GM12864 (cell line): ENCODE results near the gene NR5A2.

Source experiments
- DNase-seq: peaks from one replicate; pipeline ENCODE4 v3.0.0-alpha.2; 2011; ENCODE audit warnings: low read depth
- H3K4me3 ChIP-seq: 2 replicates; pipeline ENCODE4 v1.5.1; 2011; ENCODE audit warnings: mild to moderate bottlenecking, low read depth, low read length, control low read depth
- TF ChIP-seq, protein P1 (sequence below): IDR thresholded peaks from 2 replicates; pipeline ENCODE4 v1.5.1; 2011; ENCODE audit warnings: low read depth, mild to moderate bottlenecking, moderate library complexity, low read length, control low read depth, inconsistent platforms; ENCODE audit errors: missing control alignments

NR5A2 gene

DNA sequence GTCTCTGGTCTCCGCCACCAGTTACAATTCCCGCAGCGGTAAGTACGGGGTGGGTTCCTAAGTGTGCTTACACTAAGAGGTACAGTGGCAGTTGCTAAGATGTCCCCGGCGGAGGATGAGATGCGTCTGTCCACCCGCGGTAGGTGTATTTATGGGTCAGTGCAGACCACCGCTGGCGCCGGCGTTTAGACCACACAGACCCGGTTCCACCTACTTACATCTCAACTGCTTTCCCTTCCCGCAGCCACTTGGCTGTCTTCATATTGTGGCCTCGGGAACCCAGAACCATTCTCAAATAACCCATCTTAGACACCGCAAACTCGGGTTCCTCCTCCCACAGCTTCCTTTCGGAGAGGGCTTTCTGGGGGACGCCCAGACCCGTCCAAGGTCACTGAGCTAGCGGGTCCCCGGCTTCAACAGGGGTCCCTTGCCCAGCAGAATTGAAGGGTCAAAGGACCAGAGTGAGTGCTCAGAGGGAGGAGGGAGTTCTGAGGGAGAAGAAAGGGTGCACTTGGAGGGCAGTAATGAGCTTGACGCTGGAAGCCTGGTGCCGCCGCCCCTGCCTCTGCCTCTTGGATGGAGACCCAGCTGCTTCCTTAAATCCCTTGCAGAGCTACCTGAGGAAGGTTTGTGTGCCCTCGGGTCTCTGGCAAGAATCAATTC, 8.6 kb downstream of the NR5A2 start:
- H3K4me3 ChIP-seq: no peak overlapping the region
- TF ChIP-seq, protein P1, sequence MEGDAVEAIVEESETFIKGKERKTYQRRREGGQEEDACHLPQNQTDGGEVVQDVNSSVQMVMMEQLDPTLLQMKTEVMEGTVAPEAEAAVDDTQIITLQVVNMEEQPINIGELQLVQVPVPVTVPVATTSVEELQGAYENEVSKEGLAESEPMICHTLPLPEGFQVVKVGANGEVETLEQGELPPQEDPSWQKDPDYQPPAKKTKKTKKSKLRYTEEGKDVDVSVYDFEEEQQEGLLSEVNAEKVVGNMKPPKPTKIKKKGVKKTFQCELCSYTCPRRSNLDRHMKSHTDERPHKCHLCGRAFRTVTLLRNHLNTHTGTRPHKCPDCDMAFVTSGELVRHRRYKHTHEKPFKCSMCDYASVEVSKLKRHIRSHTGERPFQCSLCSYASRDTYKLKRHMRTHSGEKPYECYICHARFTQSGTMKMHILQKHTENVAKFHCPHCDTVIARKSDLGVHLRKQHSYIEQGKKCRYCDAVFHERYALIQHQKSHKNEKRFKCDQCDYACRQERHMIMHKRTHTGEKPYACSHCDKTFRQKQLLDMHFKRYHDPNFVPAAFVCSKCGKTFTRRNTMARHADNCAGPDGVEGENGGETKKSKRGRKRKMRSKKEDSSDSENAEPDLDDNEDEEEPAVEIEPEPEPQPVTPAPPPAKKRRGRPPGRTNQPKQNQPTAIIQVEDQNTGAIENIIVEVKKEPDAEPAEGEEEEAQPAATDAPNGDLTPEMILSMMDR: no peak
- DNase-seq: no peak

DNA sequence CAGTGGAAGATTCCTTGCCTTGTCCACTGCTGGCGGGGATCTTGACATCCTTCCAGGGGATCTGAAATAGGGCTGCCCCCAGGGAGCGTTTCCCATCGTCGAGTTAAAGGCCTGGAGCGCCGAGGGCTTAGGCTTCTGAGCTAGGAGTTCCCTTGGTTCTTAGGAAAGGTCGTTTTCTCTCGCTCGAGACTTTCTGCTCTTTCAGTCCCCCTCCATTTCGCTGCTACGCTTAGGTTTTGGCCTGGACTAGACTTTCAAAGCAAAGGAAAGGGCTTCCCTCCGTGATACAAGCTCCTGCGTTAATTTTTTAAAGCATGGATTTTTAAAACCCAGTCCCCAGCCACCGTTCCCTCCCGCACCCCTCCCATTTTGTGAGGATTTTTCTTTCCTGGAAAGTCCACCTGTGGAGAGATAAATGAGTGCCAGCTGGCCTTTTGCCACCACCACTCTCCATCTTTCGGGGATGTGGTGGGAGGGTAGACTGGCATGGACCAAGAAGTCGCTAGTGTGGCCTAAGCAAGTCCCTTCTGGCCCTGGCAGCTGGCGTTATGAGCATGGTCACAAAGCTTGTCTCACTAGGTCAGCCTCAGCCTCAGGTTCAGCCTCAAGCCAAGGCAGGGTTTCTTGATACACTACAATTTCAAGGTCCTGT, 9.2 kb downstream of the NR5A2 start:
- no peak overlapping the region for H3K4me3 ChIP-seq
- TF ChIP-seq, protein P1: no peak
- DNase-seq: no peak

DNA sequence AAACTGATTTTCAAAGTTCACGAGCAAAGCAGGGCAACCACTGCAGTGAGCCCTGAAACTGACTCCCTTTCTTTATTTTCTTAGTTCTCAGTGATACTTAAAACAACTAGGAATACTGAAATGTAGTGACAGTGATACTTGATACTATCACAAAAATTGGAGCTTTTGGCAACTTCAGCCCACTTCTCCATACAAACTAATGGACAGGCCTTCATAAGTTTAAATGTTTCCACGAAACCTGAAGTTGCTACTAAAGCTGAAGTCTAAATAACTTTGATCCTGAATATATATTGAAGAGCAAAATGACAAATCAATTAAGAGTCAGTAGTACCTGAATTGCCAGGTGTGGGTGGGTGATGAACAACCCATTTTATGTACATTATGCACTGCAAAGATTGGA, 10.0 kb downstream of the NR5A2 start:
- DNase-seq: no peak
- H3K4me3 ChIP-seq: no peak overlapping the region
- TF ChIP-seq, protein P1: no peak

DNA sequence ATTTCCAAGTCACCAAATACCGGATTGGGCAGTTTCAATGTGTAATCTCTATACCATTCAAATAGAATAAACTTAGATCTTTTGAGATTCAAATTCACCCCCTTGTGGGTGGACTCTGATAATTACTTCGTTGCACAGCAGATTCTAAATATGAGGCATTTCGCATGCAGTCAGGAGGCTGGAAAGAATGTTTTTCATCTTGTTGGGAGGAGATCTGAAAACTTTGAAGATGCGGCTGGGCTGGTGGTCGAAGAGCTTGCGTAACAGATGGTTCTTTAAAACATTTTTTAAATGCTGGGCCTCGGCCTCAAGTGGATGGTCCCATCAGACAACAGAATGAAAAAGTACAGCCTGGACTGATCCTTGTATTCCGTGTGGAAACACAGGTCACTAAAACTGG, 10.4 kb downstream of the NR5A2 start:
- TF ChIP-seq, protein P1: no peak
- no peak overlapping the region for H3K4me3 ChIP-seq
- DNase-seq: no peak

DNA sequence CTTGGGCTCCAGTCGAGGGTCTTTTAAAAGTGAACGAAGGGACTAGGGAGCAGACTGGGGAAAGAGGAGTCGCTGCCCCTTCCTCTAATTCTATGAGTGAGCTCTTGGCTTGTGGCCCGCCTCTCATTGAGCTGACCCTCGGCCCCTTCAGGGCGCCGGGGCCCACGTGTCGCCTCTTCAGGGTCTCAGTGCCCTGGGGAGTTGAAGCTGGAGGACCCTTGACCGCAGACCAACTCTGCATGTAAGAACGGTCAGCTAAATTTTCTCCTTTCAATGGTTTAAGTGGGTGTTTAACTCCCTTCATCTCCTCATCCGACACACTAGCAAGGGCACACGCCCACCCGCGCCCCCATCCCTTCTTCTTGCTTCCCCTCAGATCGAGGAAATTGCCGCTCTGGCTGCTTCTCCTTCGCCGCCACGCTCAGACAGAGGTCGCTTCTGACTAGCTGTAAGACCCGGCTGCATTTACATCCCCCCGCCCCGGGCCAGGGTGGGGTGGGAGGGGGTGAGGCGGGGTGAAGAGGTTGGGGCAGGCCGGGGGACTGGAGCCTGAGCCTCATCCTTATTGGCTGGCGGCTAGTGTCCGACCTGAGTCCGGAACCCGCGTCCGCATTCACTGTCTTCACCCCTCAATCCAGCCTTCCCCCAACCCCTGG, 10.9 kb downstream of the NR5A2 start:
- TF ChIP-seq, protein P1: no peak
- no peak overlapping the region for H3K4me3 ChIP-seq
- DNase-seq: no peak

DNA sequence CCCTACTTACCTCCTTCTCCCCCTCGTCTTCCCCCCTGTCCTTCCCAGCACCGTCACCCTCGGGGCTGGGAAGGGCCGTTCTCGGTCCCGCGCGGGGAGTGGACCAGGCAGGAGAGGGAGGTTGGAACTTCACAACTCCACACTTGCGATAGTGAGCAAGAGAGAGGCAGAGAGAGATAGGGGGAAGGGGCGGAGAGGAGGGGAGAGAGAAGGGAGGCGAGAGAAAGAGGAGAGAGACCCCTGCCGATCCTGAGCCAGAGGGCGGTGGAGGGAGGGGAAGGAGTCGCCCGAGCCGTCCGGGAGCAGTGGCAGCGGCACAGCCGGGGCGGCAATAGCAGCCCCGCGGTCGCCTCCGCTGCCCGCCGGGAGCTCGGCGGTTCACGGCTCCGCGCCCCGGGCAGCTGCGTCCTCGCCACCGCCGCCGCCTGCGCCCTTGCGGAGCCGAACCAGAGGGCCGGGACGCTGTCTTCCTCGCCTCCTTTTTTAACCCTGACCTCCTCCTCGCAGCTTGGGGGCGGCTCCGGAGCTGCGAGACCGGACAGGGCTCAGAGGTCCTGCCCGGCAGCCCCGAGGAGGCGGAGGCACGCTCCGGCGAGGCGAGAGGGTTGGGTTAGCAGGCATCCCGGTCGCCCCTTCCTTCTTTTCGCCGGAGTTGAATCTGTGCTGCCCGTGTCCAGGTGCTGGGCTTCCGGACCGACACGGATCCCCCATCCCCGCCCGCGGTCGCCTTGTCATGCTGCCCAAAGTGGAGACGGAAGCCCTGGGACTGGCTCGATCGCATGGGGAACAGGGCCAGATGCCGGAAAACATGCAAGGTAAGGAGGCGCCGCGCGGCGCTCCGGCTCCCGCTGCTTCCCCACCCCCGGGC, 11.7 kb downstream of the NR5A2 start:
- DNase-seq: no peak
- TF ChIP-seq, protein P1: no peak
- H3K4me3 ChIP-seq: no peak overlapping the region; the same call in 1 of the 2 replicates
